K562 (cell line): ENCODE data around the gene KDM4C. TPM values are rescaled to one million over a fixed set of nuclear protein-coding genes. Genes with fewer than 3 reads are reported as not detected.

Experiments
- CTCF ChIP-seq, 3 experiments: IDR thresholded peaks in 2 of 3; conservative IDR thresholded peaks in 1 of 3; 2 replicates each; pipeline ENCODE4 v1.5.1; 2011 to 2012; ENCODE audit warnings: low read length in 3 of 3, mild to moderate bottlenecking in 3 of 3, control low read depth in 2 of 3, improper control_type of control experiment in 1 of 3, inconsistent platforms in 1 of 3, low read depth in 1 of 3, mixed read lengths in 1 of 3, moderate library complexity in 1 of 3; ENCODE audit not compliant: insufficient read depth in 2 of 3
- ESRRB ChIP-seq: fragments of 250-450 bp; sonication (Bioruptor Pico); IDR thresholded peaks from 2 replicates; pipeline ENCODE4 v1.5.0; 2020; ENCODE audit warnings: mild to moderate bottlenecking, moderate library complexity, borderline replicate concordance
- FOSL1 ChIP-seq: fragments of 200-800 bp; sonication (Bioruptor generic); conservative IDR thresholded peaks from 2 replicates; pipeline ENCODE4 v1.6.1; 2016; ENCODE audit warnings: missing genetic modification characterization, missing compliant biosample characterization
- GABPA ChIP-seq: fragments of 200-800 bp; sonication (Bioruptor generic); conservative IDR thresholded peaks from 2 replicates; pipeline ENCODE4 v1.6.1; 2016; ENCODE audit warnings: low read depth, missing genetic modification characterization, missing compliant biosample characterization
- GTF2E2 ChIP-seq: fragments of 200-800 bp; sonication (Bioruptor generic); IDR thresholded peaks from 2 replicates; pipeline ENCODE4 v1.6.1; 2016; ENCODE audit warnings: missing genetic modification characterization, missing compliant biosample characterization
- HCFC1 ChIP-seq: IDR thresholded peaks from 2 replicates; pipeline ENCODE4 v1.6.1; 2012; ENCODE audit warnings: low read depth, low read length, improper control_type of control experiment
- MAFG ChIP-seq: fragments of 450-650 bp; conservative IDR thresholded peaks from 2 replicates; pipeline ENCODE4 v1.6.1; 2016; ENCODE audit warnings: missing genetic modification characterization, missing compliant biosample characterization
- MTA1 ChIP-seq: fragments of 450-650 bp; IDR thresholded peaks from 2 replicates; pipeline ENCODE4 v1.6.1; 2017; ENCODE audit warnings: borderline replicate concordance
- OTX1 ChIP-seq: fragments of 450-650 bp; formaldehyde crosslinking; IDR thresholded peaks from 2 replicates; pipeline ENCODE4 v1.4.0; 2022; ENCODE audit warnings: mild to moderate bottlenecking
- RBM22 ChIP-seq: fragments of 200-400 bp; formaldehyde crosslinking; IDR thresholded peaks from 2 replicates; pipeline ENCODE4 v1.6.1; 2018; ENCODE audit warnings: low read length, low read depth; ENCODE audit not compliant: poor library complexity, severe bottlenecking
- REST ChIP-seq, 2 experiments: fragments of 450-650 bp; formaldehyde crosslinking in 1 of 2; IDR thresholded peaks; 2 replicates each; pipeline versions ENCODE4 v1.4.0 to v1.6.1; 2014 to 2020; ENCODE audit warnings: mild to moderate bottlenecking in 2 of 2, borderline replicate concordance in 1 of 2, low read depth in 1 of 2
- RNF219 ChIP-seq: fragments of 250-450 bp; sonication (Bioruptor Pico); IDR thresholded peaks from 2 replicates; pipeline ENCODE4 v1.5.0; 2022; ENCODE audit warnings: mild to moderate bottlenecking
- STAT5A ChIP-seq: IDR thresholded peaks from 2 replicates; pipeline ENCODE4 v1.6.1; 2012; ENCODE audit warnings: low read length, inconsistent platforms, borderline replicate concordance
- ZFX ChIP-seq: sonication (generic); formaldehyde crosslinking; IDR thresholded peaks from 2 replicates; pipeline ENCODE4 v1.8.0; 2022; ENCODE audit warnings: mild to moderate bottlenecking, missing genetic modification reagents, moderate library complexity
- ZNF224 ChIP-seq: sonication (generic); formaldehyde crosslinking; IDR thresholded peaks from 2 replicates; pipeline ENCODE4 v1.8.0; 2022; ENCODE audit warnings: mild to moderate bottlenecking, missing genetic modification reagents
- polyA plus RNA-seq, 8 experiments: library from polyadenylated mRNA; depleted of rRNA in 4 of 8; stranded (reverse) in 5 of 8; unstranded in 3 of 8; fragments of >200 nt; fragmentation: Nextera tagmentation in 2 of 8; fragmentation: Illumina TruSeq in 1 of 8; extraction: Ambion mirVana in 2 of 8; extraction: Trizol in 1 of 8; gene quantifications; 2 replicates each; pipeline versions ENCODE4 v1.2.1 to v1.2.3, GENCODE V29; 2011 to 2014; ENCODE audit warnings: inconsistent platforms in 1 of 8, missing spikeins in 1 of 8
- total RNA-seq, 7 experiments: library from RNA; depleted of rRNA in 6 of 7; stranded (reverse); fragments of >200 nt in 6 of 7; fragmentation: Illumina TruSeq in 2 of 7; extraction: Trizol in 2 of 7; gene quantifications; 2 replicates each; pipeline versions ENCODE4 v1.2.1 to v1.2.3, GENCODE V29; 2011 to 2021; ENCODE audit warnings: low replicate concordance in 1 of 7

Gene KDM4C
- total and polyA plus RNA-seq, 9 of the 15 experiments (the other 6 are each of a cell fraction or from before 2014, with no cell fraction given), result 5.4 to 17.0 (median 12.6) TPM

- TF ChIP-seq REST (IDR thresholded peaks at IDR 0.05; ENCODE audit: borderline replicate concordance) (peak; percentile 97), REST (CRISPR knock-in tag; IDR thresholded peaks at IDR 0.05; ENCODE audit: low read depth) (no peak), CTCF (IDR thresholded peaks at IDR 0.05 in 2 of 3, conservative IDR thresholded peaks at IDR 0.05 in 1 of 3; ENCODE audit: insufficient read depth in 2 of 3, low read depth in 1 of 3, low read length in 3 of 3) (no peak), RBM22 (peak; percentile 44), ESRRB (no peak), HCFC1 (no peak), FOSL1 (tag) (peak; percentile 62), RNF219 (CRISPR knock-in tag) (no peak), OTX1 (CRISPR knock-in tag) (no peak), ZFX (CRISPR knock-in tag) (peak; percentile 45), GTF2E2 (tag) (no peak), STAT5A (no peak), MTA1 (peak; percentile 70; the same call in 1 of the 2 replicates), GABPA (tag) (no peak; the same call in none of the 2 replicates), ZNF224 (CRISPR knock-in tag) (no peak), MAFG (tag) (no peak)
These were observed at the start of gene KDM4C (continued) for GRCh38 chr9:6757456-6758247.
